ENCODE results near the gene NXN.

GRCh38 chr17:876272-876671 lies 103.3 kb downstream of the NXN start:
- TF ChIP-seq CTCF (IDR thresholded peaks at IDR 0.05) (no peak), POLR2A (IDR thresholded peaks at IDR 0.05) (no peak)
